Activated CD4-positive, alpha-beta T cell treated with anti-CD3 and anti-CD28 coated beads for 36 hours (primary cell): ENCODE results near the gene ZNF69. TPM values are rescaled to one million over a fixed set of nuclear protein-coding genes. Genes with fewer than 3 reads are reported as not detected.

Source experiments
- total RNA-seq, 2 experiments: library from RNA; stranded (reverse); gene quantifications; one replicate each; pipeline ENCODE4 v1.2.3, GENCODE V29; 2021

Gene ZNF69
- total RNA-seq, 2 experiments from 2014 or later, result 2.4 to 2.5 TPM

Other genes starting within 250 kb of the ZNF69 start
- 1 to 10 TPM; 2.9 to 3.0 TPM for gene ZNF823, start 148.8 kb upstream of the ZNF69 start, total RNA-seq
- 1 to 10 TPM; 4.3 to 5.0 TPM for gene ZNF441, start 120.8 kb upstream of the ZNF69 start, total RNA-seq
- gene ZNF491, start 89.3 kb upstream of the ZNF69 start, total RNA-seq, result 1 to 10 TPM in 1 of 2 experiments, under 1 TPM in 1; 0.60 to 1.2 TPM
- 1 to 10 TPM; 7.0 to 7.7 TPM for gene ZNF440, start 73.5 kb upstream of the ZNF69 start, total RNA-seq
- 10 to 100 TPM; 10.4 to 11.4 TPM for gene ZNF439, start 39.1 kb upstream of the ZNF69 start, total RNA-seq
- 10 to 100 TPM; 13.3 to 14.5 TPM for gene ZNF700, start 37.3 kb downstream of the ZNF69 start, total RNA-seq
- 1 to 10 TPM; 1.1 to 1.2 TPM for gene ZNF763, start 77.3 kb downstream of the ZNF69 start, total RNA-seq
- gene ZNF433, start 147.9 kb downstream of the ZNF69 start, total RNA-seq, result 1 to 10 TPM; 1.2 to 1.5 TPM
- gene ZNF878, start 165.2 kb downstream of the ZNF69 start, total RNA-seq, result 1 to 10 TPM; 1.1 TPM
- gene ZNF844, start 176.9 kb downstream of the ZNF69 start, total RNA-seq, result 1 to 10 TPM; 4.4 to 5.5 TPM